AG04450 (cell line): ENCODE results near the gene SYNE3. TPM values are rescaled to one million over a fixed set of nuclear protein-coding genes. Genes with fewer than 3 reads are reported as not detected.

ENCODE experiments used
- CTCF ChIA-PET: fragments of 300-600, 350-600 bp; formaldehyde crosslinking; extraction: SDS; loops from one replicate; lab custom pipeline; 2022; ENCODE audit warnings: antibody characterized with exemption, inconsistent platforms; lab: Charles Lee
- POLR2A ChIA-PET: fragments of 350-600 bp; formaldehyde crosslinking; extraction: SDS; loops from one replicate; lab custom pipeline; 2021; ENCODE audit warnings: antibody characterized with exemption, inconsistent platforms; lab: Yijun Ruan, JAX
- DNase-seq: peaks from one replicate; pipeline ENCODE4 v3.0.0-alpha.2; 2011; ENCODE audit warnings: low read depth, low spot score
- H3K27ac ChIP-seq: one replicate; pipeline ENCODE4 v1.5.1; 2012; ENCODE audit warnings: low read depth, low read length, control low read depth
- H3K27me3 ChIP-seq: one replicate; pipeline ENCODE4 v1.6.0; 2012; ENCODE audit warnings: low read length; ENCODE audit not compliant: control insufficient read depth, insufficient read depth
- H3K4me3 ChIP-seq: 2 replicates; pipeline ENCODE4 v1.5.1; 2011; ENCODE audit warnings: mild to moderate bottlenecking, low read depth, low read length, control low read depth
- H3K9me3 ChIP-seq: 2 replicates; pipeline ENCODE4 v1.5.1; 2012; ENCODE audit warnings: low read length; ENCODE audit not compliant: control insufficient read depth, insufficient read depth
- polyA plus RNA-seq: library from polyadenylated mRNA; depleted of rRNA; stranded (reverse); fragments of >200 nt; gene quantifications from 2 replicates; pipeline ENCODE4 v1.2.3, GENCODE V29; 2011
- TF ChIP-seq, protein P1 (sequence below): IDR thresholded peaks from 2 replicates; pipeline ENCODE4 v1.5.1; 2011; ENCODE audit warnings: low read depth, low read length, control low read depth, inconsistent platforms

The SYNE3 gene
- polyA plus RNA-seq, 1 experiment, result 4.2 TPM

DNA sequence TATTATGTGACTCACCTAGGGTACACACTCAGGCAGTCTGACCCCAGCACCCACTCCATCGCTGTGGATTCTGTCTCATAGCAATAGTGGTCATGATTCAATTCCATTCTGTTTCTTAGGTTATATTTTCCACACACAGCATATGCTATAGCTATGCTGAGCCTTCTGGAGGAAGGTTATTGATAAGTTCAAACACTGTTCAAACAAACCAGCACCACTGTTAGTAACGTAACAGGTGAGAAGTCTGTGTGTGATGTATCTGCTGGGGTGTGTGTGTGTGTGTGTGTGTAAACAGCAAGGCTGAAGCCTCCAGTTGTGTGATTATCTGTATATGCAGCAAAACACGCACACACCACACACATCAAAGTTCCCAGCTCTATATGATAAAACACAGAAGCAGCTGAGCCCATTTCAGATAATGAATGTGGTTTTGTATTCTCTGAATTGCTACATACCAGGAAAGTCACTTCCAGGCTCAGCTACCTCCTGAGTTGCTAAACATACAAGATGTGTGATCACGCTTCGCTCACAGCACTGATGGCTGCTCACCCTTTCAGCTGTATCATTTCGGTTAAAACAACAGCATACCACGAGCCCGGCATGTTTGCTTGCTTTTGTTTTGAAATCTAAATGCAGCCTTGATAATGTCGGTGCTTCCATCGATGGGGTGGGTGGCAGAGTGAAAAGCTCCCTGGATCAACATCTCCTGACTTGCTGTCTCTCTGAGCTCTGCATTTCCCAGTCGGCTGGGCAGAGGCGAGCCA is 6.8 kb upstream of the SYNE3 start:
- POLR2A ChIA-PET, result interaction anchor here (1.0 to 1.3 kb wide), 5 partner anchors 10 to 40 kb away, joined by 3 to 6 read pairs (median 4); partner anchors contain the start of gene GLRX5
- H3K4me3 ChIP-seq, result peak overlapping the region; percentile 22

DNA sequence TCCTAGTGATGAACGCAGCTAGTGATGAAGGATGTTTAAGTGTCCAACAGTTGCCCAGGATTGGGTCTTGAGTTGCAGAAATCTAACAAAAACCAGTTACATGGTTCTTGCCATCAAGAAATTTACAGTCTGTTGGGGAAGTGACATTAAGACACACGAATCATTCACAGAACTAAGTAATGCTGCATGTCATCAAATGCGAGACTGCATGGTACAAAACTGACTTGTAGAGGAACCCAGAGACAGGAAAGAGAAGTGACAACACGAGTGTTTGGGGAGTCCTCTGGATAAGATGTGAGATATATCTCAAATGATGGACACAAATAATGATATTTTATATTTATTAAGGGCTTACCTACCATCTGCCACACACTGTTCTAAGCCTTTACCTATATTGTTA is 6.1 kb upstream of the SYNE3 start:
- ChIA-PET POLR2A (interaction anchor here (1.0 kb wide), 1 partner anchor 12 kb away, joined by 3 read pairs; the partner anchor contains the start of gene GLRX5), CTCF (interaction anchor here (10.5 kb wide), 1 partner anchor 80 kb away, joined by 145 read pairs; no protein-coding TSS in a partner anchor)

More for the DNA sequence above, 6.8 kb upstream of the SYNE3 start:
- CTCF ChIA-PET, result interaction anchor here (0.7 to 10.5 kb wide), 5 partner anchors 23 to 94 kb away, joined by 3 to 145 read pairs (median 4); no protein-coding TSS in a partner anchor
- TF ChIP-seq, protein P1, sequence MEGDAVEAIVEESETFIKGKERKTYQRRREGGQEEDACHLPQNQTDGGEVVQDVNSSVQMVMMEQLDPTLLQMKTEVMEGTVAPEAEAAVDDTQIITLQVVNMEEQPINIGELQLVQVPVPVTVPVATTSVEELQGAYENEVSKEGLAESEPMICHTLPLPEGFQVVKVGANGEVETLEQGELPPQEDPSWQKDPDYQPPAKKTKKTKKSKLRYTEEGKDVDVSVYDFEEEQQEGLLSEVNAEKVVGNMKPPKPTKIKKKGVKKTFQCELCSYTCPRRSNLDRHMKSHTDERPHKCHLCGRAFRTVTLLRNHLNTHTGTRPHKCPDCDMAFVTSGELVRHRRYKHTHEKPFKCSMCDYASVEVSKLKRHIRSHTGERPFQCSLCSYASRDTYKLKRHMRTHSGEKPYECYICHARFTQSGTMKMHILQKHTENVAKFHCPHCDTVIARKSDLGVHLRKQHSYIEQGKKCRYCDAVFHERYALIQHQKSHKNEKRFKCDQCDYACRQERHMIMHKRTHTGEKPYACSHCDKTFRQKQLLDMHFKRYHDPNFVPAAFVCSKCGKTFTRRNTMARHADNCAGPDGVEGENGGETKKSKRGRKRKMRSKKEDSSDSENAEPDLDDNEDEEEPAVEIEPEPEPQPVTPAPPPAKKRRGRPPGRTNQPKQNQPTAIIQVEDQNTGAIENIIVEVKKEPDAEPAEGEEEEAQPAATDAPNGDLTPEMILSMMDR, result no peak
- Histone ChIP-seq H3K27me3 (no peaks in the 10 kb centered on the region), H3K27ac (peak overlapping the region; percentile 98), H3K9me3 (no peaks in the 10 kb centered on the region)
- no peak for DNase-seq

DNA sequence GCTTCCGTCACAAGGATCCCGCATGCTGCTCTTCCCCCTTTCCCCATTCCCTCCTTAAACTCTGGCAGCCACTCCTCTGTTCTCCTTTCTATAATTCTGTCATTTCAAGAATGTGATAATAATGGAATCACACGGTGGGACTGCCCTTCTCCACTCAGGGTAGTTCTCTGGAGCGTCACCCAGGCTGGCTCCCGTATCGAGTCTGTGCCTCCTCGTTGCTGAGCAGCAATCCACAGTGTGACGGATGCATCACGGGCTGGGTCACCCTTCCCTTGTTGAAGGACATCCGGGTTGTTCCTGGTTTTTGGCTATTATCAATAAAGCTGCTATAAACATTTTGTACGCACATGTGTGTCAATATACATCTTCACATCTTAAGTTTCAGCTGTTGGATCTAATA is 5.7 kb upstream of the SYNE3 start:
- TF ChIP-seq, protein P1, result no peak
- POLR2A ChIA-PET, result no interaction called here
- CTCF ChIA-PET, result interaction anchor here (10.5 kb wide), 1 partner anchor 79 kb away, joined by 145 read pairs; no protein-coding TSS in a partner anchor
- no peak for DNase-seq
- Histone ChIP-seq H3K4me3 (no peak overlapping the region), H3K27me3 (no peaks in the 10 kb centered on the region), H3K9me3 (no peaks in the 10 kb centered on the region), H3K27ac (no peak overlapping the region)

More for the DNA sequence above, 6.1 kb upstream of the SYNE3 start:
- no peaks in the 10 kb centered on the region for H3K27me3 ChIP-seq
- DNase-seq, result no peak
- no peaks in the 10 kb centered on the region for H3K9me3 ChIP-seq
- TF ChIP-seq, protein P1, result no peak
- H3K4me3 ChIP-seq, result no peak overlapping the region
- H3K27ac ChIP-seq, result peak overlapping the region; percentile 98

DNA sequence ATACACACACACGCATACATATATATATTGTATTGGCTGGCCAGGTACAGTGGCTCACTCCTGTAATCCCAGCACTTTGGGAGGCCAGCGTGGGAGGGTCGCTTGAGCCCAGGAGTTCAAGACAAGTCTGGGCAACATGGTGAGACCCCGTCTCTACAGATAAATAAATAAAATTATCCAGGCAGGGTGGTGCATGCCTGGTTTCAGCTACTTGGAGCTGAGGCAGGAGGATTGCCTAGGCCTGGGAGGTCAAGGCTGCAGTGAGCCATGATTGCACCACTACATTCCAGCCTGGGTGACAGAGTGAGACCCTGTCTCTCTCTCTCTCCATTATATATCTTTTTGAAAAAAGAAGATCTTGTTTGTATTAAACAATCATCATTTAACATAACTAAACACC is 4.6 kb upstream of the SYNE3 start:
- POLR2A ChIA-PET, result no interaction called here
- no peak for DNase-seq
- Histone ChIP-seq H3K27me3 (no peaks in the 10 kb centered on the region), H3K4me3 (no peak overlapping the region), H3K9me3 (no peaks in the 10 kb centered on the region), H3K27ac (no peak overlapping the region)
- CTCF ChIA-PET, result interaction anchor here (10.5 kb wide), 1 partner anchor 78 kb away, joined by 145 read pairs; no protein-coding TSS in a partner anchor
- TF ChIP-seq, protein P1, result no peak

DNA sequence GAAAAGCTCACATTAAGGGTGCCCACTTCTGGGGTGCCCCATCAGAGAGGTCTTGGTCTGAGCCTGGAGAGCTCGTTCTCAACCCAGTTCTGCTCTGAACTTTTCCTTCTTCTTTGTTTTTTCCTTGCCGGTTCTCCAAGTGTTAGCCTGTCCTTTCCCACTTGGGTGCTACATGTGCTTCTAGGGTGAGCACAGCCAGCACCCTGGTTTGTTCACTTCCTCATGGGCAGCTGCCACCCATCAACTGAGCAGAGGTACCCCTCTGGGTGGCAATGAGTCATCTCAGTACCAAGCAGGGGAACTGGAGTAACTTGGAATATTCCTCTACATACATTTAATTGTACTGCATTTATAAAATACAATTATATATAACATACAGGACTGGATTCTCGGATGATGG is 3.9 kb upstream of the SYNE3 start:
- ChIA-PET CTCF (interaction anchor here (10.5 kb wide), 1 partner anchor 78 kb away, joined by 145 read pairs; no protein-coding TSS in a partner anchor), POLR2A (interaction anchor here (0.7 kb wide), 1 partner anchor 37 kb away, joined by 3 read pairs; no protein-coding TSS in a partner anchor)
- no peaks in the 10 kb centered on the region for H3K27me3 ChIP-seq
- TF ChIP-seq, protein P1, result no peak
- DNase-seq, result no peak
- H3K27ac ChIP-seq, result no peak overlapping the region
- H3K4me3 ChIP-seq, result no peak overlapping the region
- H3K9me3 ChIP-seq, result no peaks in the 10 kb centered on the region
